Mucosa of rectum (tissue), 2 donors: ENCODE data around the gene CLIP4.

Experiments used
- H3K27ac ChIP-seq, 2 donors: one replicate each; pipeline ENCODE4 v1.7.0; 2013; ENCODE audit warnings: inconsistent platforms in 2 of 2, low read depth in 2 of 2, low read length in 2 of 2
- H3K27me3 ChIP-seq, 2 donors: one replicate each; pipeline ENCODE4 v1.7.0; 2013; ENCODE audit warnings: low read length in 2 of 2; ENCODE audit not compliant: control insufficient read depth in 2 of 2, insufficient read depth in 2 of 2
- H3K36me3 ChIP-seq, 2 donors: one replicate each; pipeline ENCODE4 v1.7.0; 2013; ENCODE audit warnings: low read length in 2 of 2; ENCODE audit not compliant: control insufficient read depth in 2 of 2, insufficient read depth in 2 of 2
- H3K4me1 ChIP-seq, 2 donors: one replicate each; pipeline ENCODE4 v1.7.0; 2013; ENCODE audit warnings: low read length in 2 of 2, mild to moderate bottlenecking in 1 of 2; ENCODE audit not compliant: control insufficient read depth in 2 of 2, insufficient read depth in 2 of 2
- H3K4me3 ChIP-seq, 2 donors: one replicate each; pipeline ENCODE4 v1.7.0; 2013; ENCODE audit warnings: low read length in 2 of 2
- H3K9ac ChIP-seq, 2 donors: one replicate each; pipeline ENCODE4 v1.7.0; 2013; ENCODE audit warnings: low read length in 2 of 2, low read depth in 1 of 2, mild to moderate bottlenecking in 1 of 2
- H3K9me3 ChIP-seq, 2 donors: one replicate each; pipeline ENCODE4 v1.7.0; 2013; ENCODE audit warnings: low read length in 2 of 2; ENCODE audit not compliant: control insufficient read depth in 2 of 2
- donor health status: healthy.
- donor health status: Normal muscosa, but diverticular disease.

The CLIP4 gene

DNA sequence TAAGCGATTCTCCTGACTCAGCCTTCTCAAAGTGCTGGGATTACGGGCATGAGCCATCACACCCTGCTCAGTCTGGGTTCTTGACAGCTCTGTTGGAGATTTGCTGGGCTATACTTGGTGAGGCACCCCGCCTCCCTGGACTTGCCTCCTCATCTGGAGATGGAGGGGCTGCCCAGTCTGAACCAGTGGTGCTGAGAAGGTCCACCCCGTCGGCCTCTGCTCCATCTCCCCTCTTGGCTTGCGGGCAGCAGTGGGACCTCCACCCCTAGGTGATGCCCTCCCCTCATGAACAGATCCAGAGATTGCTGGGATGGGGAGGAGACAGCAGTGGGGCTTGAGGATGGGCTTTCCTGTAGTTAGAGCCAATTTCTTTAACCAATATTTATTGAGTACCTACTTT, 120.9 kb downstream of the CLIP4 start:
- Histone ChIP-seq H3K36me3 (no peaks in the 10 kb centered on the region), H3K27ac (no peak overlapping the region), H3K27me3 (peaks cover 0 to 5% of the 10 kb centered on the region in 2 donors), H3K9me3 (no peaks in the 10 kb centered on the region), H3K9ac (no peak overlapping the region), H3K4me1 (no peaks in the 10 kb centered on the region), H3K4me3 (no peak overlapping the region)

DNA sequence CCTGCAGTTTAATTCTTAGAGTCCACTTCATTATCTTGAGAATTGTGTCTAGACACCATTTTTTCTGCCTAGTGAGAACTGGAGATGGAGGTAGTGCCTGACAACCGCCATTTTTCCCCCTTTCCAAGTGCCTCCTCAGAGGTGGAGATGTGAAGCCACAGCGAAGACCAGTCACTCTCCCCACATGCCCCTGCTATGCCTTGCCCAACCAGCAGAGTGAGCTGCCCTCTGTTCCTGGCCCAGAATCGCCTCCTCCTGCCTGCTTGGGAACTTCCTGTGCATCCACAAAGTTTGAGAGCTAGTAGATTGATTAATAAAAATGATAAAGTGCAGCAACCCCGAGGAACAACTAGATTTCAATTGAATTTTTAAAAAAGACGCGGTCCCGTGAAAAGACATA, 123.3 kb downstream of the CLIP4 start:
- Histone ChIP-seq H3K27ac (no peak overlapping the region), H3K4me3 (no peak overlapping the region), H3K9me3 (no peaks in the 10 kb centered on the region), H3K9ac (no peak overlapping the region), H3K27me3 (peaks cover 0 to 1% of the 10 kb centered on the region in 2 donors), H3K36me3 (no peaks in the 10 kb centered on the region), H3K4me1 (no peaks in the 10 kb centered on the region)
